ENCODE results near the gene ZNF777. TPM values are rescaled to one million over a fixed set of nuclear protein-coding genes. Genes with fewer than 3 reads are reported as not detected.

ZNF777 gene
- total RNA-seq, 1 experiment from 2014 or later: 12.0 TPM

DNA sequence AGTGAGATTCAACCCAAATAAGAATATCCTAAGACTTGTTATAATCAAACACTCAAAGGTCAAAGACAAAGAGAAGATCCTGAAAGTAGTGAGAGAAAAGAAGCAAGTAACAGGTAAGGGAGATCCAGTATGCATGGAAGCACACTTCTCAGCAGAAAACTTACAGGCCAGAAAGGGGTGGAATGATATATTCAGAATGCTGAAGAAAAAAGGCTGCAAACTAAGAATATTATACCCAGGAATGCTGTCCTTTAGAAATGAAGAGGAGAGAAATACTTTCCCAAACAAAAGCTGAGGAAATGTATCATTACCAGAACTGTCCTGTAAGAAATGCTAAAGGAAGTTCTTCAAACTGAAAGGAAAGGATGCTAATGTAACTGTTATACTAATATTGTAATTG, 49.4 kb upstream of the ZNF777 start:
- Mint-ChIP-seq H3K36me3 (peaks cover 17% of the 10 kb centered on the region), H3K27me3 (ENCODE audit: low read depth) (peaks cover 16% of the 10 kb centered on the region), H3K27ac (no peak overlapping the region), H3K9me3 (peaks cover 88% of the 10 kb centered on the region), H3K4me3 (no peak overlapping the region), H3K4me1 (no peaks in the 10 kb centered on the region)
- TF ChIP-seq, protein P1, sequence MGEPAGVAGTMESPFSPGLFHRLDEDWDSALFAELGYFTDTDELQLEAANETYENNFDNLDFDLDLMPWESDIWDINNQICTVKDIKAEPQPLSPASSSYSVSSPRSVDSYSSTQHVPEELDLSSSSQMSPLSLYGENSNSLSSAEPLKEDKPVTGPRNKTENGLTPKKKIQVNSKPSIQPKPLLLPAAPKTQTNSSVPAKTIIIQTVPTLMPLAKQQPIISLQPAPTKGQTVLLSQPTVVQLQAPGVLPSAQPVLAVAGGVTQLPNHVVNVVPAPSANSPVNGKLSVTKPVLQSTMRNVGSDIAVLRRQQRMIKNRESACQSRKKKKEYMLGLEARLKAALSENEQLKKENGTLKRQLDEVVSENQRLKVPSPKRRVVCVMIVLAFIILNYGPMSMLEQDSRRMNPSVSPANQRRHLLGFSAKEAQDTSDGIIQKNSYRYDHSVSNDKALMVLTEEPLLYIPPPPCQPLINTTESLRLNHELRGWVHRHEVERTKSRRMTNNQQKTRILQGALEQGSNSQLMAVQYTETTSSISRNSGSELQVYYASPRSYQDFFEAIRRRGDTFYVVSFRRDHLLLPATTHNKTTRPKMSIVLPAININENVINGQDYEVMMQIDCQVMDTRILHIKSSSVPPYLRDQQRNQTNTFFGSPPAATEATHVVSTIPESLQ (CRISPR knock-in tag; IDR thresholded peaks at IDR 0.05): no peak
- TF ChIP-seq ETV6 (CRISPR knock-in tag; IDR thresholded peaks at IDR 0.05): no peak
- TF ChIP-seq NFATC4 (CRISPR knock-in tag; IDR thresholded peaks at IDR 0.05): no peak
- TF ChIP-seq, protein P2, sequence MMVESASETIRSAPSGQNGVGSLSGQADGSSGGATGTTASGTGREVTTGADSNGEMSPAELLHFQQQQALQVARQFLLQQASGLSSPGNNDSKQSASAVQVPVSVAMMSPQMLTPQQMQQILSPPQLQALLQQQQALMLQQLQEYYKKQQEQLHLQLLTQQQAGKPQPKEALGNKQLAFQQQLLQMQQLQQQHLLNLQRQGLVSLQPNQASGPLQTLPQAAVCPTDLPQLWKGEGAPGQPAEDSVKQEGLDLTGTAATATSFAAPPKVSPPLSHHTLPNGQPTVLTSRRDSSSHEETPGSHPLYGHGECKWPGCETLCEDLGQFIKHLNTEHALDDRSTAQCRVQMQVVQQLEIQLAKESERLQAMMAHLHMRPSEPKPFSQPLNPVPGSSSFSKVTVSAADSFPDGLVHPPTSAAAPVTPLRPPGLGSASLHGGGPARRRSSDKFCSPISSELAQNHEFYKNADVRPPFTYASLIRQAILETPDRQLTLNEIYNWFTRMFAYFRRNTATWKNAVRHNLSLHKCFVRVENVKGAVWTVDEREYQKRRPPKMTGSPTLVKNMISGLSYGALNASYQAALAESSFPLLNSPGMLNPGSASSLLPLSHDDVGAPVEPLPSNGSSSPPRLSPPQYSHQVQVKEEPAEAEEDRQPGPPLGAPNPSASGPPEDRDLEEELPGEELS (CRISPR knock-in tag; IDR thresholded peaks at IDR 0.05): no peak
- TF ChIP-seq, protein P3, sequence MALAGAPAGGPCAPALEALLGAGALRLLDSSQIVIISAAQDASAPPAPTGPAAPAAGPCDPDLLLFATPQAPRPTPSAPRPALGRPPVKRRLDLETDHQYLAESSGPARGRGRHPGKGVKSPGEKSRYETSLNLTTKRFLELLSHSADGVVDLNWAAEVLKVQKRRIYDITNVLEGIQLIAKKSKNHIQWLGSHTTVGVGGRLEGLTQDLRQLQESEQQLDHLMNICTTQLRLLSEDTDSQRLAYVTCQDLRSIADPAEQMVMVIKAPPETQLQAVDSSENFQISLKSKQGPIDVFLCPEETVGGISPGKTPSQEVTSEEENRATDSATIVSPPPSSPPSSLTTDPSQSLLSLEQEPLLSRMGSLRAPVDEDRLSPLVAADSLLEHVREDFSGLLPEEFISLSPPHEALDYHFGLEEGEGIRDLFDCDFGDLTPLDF (CRISPR knock-in tag; IDR thresholded peaks at IDR 0.05): no peak
- TF ChIP-seq ATF1 (CRISPR knock-in tag; IDR thresholded peaks at IDR 0.05): no peak
- no peak for TF ChIP-seq CREB1 (CRISPR knock-in tag; IDR thresholded peaks at IDR 0.05)
- TF ChIP-seq, protein P4, sequence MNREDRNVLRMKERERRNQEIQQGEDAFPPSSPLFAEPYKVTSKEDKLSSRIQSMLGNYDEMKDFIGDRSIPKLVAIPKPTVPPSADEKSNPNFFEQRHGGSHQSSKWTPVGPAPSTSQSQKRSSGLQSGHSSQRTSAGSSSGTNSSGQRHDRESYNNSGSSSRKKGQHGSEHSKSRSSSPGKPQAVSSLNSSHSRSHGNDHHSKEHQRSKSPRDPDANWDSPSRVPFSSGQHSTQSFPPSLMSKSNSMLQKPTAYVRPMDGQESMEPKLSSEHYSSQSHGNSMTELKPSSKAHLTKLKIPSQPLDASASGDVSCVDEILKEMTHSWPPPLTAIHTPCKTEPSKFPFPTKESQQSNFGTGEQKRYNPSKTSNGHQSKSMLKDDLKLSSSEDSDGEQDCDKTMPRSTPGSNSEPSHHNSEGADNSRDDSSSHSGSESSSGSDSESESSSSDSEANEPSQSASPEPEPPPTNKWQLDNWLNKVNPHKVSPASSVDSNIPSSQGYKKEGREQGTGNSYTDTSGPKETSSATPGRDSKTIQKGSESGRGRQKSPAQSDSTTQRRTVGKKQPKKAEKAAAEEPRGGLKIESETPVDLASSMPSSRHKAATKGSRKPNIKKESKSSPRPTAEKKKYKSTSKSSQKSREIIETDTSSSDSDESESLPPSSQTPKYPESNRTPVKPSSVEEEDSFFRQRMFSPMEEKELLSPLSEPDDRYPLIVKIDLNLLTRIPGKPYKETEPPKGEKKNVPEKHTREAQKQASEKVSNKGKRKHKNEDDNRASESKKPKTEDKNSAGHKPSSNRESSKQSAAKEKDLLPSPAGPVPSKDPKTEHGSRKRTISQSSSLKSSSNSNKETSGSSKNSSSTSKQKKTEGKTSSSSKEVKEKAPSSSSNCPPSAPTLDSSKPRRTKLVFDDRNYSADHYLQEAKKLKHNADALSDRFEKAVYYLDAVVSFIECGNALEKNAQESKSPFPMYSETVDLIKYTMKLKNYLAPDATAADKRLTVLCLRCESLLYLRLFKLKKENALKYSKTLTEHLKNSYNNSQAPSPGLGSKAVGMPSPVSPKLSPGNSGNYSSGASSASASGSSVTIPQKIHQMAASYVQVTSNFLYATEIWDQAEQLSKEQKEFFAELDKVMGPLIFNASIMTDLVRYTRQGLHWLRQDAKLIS (CRISPR knock-in tag; IDR thresholded peaks at IDR 0.05; ENCODE audit: borderline replicate concordance): no peak
- no peak for TF ChIP-seq TEAD4 (CRISPR knock-in tag; IDR thresholded peaks at IDR 0.05)
- TF ChIP-seq SP1 (CRISPR knock-in tag; conservative IDR thresholded peaks at IDR 0.05): no peak
- TF ChIP-seq NFE2L1 (CRISPR knock-in tag; IDR thresholded peaks at IDR 0.05): no peak
- TF ChIP-seq, protein P5, sequence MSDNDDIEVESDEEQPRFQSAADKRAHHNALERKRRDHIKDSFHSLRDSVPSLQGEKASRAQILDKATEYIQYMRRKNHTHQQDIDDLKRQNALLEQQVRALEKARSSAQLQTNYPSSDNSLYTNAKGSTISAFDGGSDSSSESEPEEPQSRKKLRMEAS (CRISPR knock-in tag; IDR thresholded peaks at IDR 0.05): no peak
- TF ChIP-seq NR2C2 (CRISPR knock-in tag; IDR thresholded peaks at IDR 0.05): no peak
- TF ChIP-seq KAT7 (CRISPR knock-in tag; IDR thresholded peaks at IDR 0.05; ENCODE audit: borderline replicate concordance): no peak
- TF ChIP-seq JUN (CRISPR knock-in tag; IDR thresholded peaks at IDR 0.05): no peak
- no peak for TF ChIP-seq TCF7 (CRISPR knock-in tag; IDR thresholded peaks at IDR 0.05; ENCODE audit: low read depth)
- no peak for TF ChIP-seq HMGA2 (CRISPR knock-in tag; IDR thresholded peaks at IDR 0.05)
- TF ChIP-seq, protein P6, sequence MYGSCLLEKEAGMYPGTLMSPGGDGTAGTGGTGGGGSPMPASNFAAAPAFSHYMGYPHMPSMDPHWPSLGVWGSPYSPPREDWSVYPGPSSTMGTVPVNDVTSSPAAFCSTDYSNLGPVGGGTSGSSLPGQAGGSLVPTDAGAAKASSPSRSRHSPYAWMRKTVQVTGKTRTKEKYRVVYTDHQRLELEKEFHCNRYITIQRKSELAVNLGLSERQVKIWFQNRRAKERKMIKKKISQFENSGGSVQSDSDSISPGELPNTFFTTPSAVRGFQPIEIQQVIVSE (CRISPR knock-in tag; IDR thresholded peaks at IDR 0.05; ENCODE audit: borderline replicate concordance): no peak
- TF ChIP-seq ZNF263 (CRISPR knock-in tag; IDR thresholded peaks at IDR 0.05; ENCODE audit: low read depth): no peak
- TF ChIP-seq NFYB (CRISPR knock-in tag; conservative IDR thresholded peaks at IDR 0.05; ENCODE audit: low read depth): no peak
- ATAC-seq (no peak), DNase-seq (ENCODE audit: low spot score) (no peak)
- ChIA-PET POLR2A (no interaction called here), CTCF (no interaction called here)

Measured in WTC11 (cell line).